GM21529 (cell line): ENCODE measurements around the gene FAM120A.

Source experiments
- ATAC-seq: cut with Tn5 transposase; IDR thresholded peaks from one replicate; pipeline ENCODE4 v1.9.1; 2021; ENCODE audit not compliant: unreplicated experiment

FAM120A gene

DNA sequence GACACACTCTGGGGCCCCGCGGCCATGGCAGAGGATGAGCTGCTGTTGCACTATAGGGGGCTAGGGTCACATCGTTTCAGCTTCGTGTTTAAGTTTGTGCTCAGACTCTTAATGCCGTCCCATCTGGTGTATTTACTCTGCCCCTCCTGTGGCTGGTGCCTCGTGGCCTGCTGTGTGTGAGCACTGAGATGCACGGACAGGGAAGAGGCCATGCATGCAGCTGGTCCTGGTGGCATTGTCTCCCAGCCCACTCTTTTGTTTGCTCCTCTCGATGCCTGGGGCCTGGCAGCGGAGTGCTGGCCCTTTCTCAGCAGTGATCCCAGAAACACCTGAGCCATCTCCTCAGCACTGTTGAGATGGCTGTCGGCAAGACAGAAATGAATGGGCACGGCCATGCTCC lies 94.9 kb downstream of the FAM120A start:
- no peak for ATAC-seq

DNA sequence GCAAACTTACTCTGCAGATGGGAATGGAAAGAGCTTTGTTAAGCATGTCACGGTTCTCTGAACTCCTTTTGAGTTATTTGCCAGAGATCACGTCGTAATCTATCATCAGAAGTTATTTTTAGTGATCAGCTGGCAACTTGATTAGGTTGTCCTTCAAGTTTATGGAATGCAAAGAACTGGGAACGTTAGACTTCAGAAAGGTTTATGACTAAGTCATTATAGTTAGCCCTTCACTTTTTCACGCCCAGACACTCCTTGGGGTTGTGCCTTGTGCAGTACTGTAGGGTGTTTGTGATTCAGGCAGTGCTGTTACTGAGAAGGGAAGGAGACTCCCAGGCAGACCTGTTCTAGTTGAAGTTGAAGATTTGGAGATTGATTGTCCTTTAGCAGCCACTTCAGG lies 98.1 kb downstream of the FAM120A start:
- no peak for ATAC-seq

DNA sequence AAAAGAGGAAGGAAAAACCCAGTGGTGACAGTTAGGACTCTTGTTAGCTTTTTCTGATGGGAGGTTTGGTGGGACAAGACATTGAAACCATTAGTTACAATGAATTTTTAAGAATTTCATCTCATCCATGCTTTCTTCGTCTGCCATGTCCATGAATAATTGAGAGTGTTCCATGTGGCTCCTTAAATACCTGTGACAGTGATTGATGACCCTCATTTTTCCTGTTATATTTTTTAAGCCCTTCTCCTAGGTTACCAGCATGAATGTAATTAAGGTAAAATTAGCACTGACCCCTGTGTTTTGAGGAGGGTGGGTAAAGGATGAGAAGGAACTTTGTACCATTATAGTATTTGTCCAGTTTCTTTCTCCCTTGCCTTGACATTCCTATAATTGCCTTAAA lies 101.4 kb downstream of the FAM120A start:
- no peak for ATAC-seq

DNA sequence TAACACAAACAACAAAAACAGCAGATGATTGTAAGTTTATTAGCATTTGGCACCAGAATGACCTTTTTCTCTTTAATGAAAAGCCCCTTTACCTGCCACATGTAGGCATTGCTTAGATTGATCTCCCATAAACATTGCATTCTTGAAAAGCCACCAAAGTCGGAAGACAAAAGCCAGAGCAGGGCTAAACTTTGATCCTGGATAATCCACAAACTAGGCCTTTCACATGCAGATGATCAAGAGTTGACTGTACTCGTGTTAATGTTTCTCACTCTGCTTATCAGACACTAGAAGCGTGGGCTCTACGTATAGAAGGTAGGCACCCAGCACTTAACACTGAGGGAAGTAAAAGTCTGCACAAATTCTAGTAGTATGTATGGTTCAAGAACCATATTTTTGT lies 103.9 kb downstream of the FAM120A start:
- ATAC-seq, result no peak

DNA sequence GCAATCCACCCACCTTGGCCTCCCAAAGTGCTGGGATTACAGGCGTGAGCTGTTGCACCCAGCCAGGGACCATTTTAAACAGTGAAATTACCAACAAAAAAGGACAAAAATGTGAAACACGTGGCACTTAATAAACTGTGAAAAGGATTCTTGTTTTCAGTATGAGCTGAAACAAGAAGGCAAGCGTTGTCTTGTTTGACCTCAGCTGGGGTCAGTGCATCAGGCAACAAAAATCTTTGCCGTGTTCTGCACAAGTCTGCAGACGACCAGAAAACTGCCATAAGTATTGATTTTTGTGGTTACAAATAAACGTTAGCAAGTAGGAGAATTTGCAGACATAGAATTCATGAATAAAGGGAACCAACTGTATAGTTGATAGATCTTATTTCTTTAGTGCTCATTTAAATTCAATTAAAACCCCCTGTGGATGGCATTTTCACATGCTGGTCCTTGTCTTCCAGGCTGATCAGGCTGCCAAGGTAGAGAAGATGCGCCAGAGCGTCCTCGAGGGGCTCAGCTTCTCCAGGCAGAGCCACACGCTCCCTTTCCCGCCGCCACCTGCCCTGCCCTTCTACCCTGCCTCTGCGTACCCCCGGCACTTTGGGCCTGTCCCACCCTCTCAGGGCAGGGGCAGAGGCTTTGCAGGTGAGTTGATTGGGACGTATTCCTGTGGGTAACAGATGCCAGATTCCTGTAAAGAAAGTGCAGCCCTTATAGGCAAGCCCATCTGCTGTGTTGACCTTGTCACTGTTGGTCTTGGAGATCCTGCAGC lies 106.1 kb downstream of the FAM120A start:
- ATAC-seq, result no peak

DNA sequence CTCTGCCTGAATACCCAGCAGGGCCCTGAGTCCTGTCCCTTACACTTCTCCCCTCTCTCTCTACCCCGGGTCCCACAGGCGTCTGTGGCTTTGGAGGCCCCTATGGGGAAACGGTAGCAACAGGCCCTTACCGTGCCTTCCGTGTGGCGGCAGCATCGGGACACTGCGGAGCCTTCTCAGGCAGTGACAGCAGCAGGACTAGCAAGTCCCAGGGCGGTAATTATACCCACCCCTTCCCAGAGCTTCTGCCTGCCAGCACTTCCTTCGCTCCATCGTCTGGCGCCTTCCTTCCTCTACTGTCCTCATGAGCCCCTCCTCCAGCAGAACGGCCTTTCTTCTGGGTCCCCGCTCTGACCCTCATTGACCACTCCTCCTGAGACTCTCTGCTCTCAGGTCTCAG lies 107.0 kb downstream of the FAM120A start:
- no peak for ATAC-seq

DNA sequence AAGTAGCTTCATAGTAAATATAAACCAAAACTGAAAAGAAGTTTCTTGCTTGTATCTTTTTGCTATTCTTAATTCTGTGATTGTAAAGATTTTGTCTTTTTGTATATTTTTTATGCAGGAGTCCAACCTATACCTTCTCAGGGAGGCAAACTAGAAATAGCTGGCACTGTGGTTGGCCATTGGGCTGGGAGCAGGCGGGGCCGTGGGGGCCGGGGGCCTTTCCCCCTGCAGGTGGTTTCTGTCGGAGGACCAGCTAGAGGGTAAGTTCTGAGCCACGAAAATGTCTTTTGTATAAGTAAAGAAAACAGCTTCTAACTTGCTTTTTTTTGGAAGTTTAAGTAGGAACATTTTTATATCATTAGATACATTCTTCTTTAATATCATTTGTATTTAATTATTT lies 109.5 kb downstream of the FAM120A start:
- no peak for ATAC-seq

DNA sequence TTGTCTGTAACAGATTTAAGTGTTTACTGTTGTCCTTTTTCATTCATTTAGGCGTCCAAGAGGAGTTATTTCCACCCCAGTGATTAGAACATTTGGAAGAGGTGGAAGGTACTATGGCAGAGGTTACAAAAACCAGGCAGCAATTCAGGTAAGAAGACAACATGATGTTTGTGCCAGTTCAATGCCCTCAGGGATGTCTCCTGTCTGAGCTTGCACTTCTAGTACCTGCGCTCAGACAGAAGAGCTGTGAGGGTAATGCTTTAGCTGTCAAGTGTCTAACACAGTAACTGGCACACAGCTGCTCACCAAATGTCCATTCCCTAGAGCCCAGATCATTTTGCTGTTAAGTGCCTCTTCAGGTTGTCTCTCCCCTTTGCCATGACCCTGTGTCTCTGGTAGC lies 110.7 kb downstream of the FAM120A start:
- ATAC-seq, result no peak

DNA sequence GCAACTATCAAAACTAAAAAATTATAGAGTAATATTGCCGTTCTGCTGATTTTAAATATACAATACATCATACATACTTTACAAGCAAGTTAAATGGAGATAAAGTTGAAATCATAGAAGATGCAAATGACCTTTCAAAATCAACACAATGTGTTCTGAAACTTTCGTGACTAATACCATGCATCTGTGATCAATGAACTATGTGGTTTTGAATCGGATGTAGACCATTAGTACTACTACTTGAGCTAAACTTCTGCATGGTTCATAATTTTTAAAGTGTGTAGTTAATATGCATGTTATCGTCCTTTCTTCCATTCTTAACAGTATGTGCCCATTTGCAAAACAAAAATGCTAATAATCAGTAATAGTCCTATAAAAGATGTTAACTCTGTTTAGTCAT lies 113.6 kb downstream of the FAM120A start:
- no peak for ATAC-seq

DNA sequence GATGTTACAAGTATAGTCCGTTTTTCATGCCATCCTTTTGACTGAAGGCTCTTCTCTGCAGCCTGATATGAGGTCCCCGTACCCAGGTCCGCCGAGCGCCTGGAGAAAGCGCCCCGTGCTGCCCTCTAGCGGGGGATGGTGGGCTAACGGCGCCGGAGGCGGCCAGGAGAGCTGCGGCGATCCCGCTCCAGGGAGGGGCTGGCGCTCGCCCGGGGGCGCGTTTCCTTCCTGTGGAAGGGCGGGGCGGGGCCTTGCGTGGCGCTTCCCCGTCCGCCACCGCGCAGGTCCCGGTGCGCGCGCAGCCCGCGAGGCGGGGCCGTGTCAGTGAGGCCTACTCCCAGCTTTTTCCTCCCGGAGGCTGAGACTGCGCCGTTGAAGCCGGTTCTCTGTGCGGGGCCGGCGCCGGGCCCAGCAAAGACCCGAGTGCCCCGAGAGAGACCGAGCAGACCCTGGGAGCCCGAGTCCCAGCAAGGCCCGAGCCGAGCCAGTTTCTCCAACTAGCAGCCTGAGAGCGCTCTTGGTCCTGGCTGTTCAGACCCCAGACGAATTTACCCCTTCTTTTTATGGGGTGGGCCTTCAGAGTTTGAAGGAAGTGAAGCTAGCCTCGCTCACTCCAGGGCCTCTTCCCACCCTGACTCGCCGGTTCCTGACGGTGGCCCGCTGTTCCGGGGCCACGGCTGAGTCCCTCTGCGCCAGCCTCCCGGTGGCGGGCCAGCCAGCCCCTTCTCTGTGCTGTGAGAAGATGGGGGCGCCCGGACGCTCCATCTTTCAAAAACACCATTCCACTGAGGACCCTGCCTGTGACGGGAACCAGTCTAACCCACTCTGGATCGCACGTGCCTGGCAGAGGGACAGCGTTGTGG lies 115.2 kb downstream of the FAM120A start:
- peak; percentile 89 for ATAC-seq

DNA sequence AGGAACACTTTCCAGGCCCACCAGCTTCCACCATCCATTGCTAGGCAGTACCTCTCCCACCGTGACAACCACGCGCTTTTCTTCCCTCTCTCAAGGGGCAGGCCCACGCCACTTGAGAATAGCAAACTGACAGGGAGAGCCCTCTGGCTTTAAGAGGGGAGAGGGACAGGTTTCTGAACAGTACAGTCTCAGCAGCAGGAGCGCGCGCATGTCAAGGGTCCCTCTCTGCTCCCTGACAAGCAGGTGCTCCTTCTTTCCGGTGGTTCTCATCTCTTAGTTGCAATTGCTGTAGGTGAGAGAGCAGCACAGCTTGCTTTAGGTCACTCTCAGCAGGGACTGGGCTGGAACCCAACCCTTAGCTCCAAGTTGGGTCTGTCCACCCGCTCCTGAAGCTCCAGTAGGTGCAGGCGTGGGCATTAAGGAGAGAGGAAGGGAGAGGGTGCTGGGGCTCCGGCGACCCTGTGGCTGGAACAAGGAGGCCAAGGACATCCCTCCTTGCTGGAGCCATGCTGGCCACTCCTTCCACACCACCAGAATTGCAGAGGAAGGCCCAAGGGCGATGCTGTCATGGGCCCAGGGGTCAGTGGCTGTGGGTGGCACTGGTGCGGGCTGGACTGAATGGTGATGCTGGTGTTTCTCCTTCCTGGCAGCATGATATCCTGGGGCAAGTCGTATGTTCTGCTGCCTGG lies 115.9 kb downstream of the FAM120A start:
- ATAC-seq, result no peak

DNA sequence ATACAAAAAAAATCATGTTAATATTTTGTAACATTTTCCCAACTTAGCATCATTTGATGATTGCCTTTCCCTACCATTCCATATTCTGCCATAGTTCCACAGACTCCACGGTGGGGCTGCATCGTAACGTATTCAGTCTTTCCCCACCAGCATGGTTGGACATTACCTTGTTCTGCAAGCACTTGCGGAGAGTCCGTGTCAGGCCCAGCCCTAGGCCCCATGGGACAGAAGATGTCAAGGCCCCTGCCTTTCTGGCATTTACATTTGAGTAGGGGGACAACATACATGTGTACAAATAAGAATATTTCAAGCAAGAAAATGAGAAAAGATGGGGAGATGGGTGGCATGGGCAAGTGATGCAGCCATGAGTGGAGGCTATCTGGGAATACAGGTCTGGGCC lies 116.7 kb downstream of the FAM120A start:
- no peak for ATAC-seq

DNA sequence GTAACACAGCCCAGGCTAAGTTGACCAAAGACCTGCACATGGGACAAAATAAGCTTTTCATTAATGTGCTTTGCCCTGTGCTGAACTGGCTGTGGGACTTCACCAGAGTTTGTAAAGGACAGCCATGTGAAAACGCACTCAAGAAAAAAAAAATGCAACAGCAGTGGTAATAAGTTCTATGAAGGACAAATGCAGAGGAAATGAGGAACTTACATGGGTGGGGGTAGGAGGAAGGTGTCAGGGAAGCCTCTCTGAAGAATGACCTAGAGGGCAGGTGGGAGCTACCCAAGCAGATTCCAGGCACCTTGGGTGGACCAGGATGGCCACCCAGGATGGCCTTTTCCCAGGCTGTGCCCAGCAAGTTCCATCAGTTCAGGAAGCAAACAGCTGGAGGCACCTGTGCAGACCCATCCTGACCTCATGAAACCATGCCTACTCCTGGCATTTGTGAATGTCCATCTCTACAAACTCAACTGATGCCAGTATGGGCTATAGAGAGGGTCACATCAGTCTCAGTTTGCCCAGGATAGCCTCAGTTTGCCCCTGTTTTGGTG lies 118.2 kb downstream of the FAM120A start:
- no peak for ATAC-seq

DNA sequence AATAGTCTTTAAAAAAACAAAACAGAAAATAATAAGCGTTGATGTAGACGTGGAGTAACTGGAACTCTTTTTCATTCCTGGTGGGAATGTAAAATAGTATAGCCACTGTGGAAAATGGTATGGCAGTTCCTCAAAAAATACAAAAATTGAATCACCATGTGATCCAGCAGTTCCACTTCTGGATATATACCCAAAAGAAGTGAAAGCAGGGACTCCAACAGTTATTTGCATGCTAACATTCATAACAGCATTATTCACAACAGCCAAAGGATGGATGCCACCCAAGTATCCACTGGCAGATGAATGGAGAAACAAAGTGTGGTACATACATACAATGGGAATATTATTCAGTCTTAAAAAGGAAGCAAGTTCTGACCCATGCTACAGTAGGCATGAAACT lies 120.7 kb downstream of the FAM120A start:
- no peak for ATAC-seq

DNA sequence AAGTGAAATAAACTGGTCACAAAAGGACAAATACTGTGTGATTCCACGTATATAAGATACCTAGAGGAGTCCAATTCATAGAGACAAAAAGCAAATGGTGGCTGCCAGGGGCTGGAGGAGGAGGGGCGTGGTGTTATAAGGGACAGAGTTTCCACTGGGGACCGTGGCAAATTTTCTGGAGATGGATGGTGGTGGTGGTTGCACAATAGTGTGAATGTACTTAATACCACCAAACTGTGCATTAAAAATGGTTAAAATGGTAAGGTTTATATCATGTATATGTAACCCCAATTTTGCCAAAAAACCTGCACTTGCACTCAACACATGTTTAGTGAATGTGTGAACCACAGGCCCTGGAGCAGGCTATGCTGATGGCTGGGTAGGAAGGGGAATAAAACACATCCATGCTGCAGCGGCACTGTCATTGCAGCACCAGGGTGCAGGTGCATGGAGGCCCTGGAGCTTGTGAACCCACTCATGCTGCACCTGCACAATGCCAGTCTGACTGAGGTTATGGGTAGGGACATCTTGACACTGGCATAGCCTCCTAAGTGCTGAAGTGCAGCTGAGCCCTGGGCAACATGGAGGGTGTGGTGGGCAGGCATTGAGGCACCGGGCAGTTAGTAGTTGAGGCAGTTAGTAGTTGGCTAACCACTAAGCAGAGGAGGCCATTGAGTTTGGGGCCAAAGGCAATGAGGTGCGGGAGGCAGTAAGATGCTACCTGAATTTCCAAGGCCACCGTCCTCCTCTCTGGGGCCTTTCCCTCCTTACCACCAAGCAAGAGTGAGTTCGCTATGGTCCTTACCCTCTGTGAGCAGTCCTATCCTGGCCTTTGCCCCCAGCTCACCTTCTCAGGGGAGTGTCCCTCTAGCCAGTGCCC lies 121.4 kb downstream of the FAM120A start:
- ATAC-seq, result no peak

DNA sequence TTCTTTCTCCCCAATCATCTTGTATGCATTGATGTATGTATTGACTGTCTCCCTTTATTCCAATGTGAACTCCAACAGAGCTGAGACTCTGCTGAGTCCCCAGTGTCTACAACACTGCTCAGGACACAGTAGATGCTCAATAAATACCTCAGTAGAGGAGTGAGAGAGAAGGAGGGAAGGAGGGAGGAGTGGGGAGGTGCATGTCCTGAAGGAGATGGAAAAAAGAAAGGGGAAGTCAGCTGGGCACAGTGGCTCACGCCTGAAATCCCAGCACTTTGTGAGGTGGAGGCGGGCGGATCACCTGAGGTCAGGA lies 122.0 kb downstream of the FAM120A start:
- no peak for ATAC-seq

DNA sequence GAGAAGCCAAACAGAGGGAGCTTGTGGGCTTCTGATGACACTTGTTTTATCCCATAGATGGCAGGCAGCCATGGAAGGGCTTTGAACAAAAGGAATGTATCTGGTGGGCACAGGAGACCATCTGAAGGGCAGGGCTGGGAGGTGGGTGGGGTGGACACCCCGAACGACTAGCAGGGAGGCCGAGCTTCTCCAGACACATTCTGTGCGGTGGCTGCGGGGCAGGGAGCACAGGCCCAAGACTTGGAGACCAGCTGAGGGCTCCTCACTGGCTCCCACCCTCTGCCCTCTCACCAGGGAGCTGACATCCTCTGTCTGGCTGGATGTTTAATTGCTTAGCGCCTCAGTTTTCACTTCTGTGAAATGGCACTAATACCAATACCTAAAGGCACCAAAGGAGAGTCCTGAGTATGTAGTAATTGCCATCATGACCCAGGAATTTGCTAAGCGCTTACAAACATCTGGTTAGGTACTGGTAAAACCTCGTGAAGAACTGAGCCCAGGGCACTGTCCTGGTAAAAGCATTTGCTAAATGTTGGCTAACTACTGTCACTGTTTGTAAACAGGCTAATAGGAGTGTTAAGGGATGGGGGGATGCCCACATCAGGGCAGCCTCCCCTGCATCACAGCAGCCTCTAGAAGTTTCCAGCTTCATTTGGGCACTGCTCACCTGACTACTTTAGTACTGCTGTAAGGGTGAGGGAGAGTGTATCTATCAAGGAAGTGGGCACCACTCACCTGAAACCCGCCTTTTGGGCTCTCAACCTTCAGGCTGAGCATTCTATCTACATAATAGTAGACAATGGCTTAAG lies 122.8 kb downstream of the FAM120A start:
- ATAC-seq, result no peak

DNA sequence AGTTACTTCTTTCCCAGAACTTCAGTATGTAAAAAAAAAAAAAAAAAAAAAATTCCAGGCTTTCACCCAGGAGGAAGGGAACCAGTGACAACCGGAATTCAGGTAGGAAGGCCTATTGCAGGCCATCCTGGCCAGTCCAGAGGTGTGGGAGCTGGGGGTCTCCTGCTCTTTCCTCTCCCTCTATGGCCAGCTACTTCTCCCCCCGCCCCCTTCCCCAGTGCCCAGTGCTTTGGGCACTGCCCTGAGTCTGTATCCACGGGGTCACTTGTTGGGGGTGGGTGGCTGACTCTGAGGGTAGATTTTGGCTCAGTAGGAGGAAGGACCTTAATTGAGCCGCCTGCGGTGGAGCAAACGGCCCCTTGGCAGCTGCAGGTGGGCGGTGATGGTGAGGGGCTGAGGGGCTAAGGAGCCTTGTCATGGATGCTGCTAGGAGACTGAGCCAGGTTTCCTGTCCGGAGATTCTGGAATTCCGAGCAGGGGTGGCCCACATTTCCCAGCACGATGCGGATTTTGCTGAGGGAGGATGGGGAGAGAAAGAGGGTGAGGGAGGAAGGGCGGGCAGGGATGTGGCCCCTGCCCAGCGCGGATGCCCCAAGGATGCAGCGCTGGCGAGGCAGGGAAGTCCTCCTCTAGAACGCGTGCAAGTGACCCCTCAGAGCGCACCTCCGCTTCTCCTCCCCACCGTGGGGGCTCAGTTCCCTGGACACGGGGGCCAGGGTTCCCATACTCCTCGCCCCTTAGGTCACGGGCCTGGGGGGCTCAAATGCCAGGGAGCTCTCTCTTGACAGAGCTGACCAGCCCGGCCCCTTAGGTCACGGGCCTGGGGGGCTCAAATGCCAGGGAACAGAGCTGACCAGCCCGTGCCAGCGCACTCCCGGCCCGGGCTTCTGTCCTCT lies 123.7 kb downstream of the FAM120A start:
- ATAC-seq, result no peak

DNA sequence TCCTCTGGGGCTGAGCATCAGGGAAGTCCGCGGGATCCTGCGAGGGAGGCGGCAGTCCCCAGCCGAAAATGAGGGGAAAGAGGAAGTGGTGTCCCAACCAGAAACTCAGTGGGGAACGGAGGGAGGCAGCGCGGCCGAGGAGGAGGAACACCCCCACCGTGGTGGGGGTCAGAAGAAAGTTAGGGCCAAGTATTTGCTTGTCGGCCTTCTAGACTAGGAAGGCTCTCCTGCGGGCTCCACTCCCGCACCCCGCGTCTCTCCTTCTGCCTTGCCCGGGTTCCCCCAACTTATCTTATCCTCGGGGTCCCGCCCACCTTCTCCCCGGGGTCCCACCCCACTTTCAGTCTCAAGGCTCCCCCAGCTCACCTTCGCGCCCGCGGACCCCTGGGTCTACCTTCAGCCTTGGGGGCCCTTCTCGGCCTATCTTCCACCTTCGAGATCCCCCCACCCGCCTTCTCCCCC lies 124.3 kb downstream of the FAM120A start:
- peak; percentile 35 for ATAC-seq
